WERI-Rb-1 (cell line): Measurements from ENCODE around the gene DSC3.

Experiments
- DNase-seq: peaks from one replicate; pipeline ENCODE4 v3.0.0-alpha.2; 2020
- H3K27ac ChIP-seq: fragments of 250-450 bp; sonication (Bioruptor Pico); 2 replicates; pipeline ENCODE4 v1.5.1; 2020; ENCODE audit warnings: mild to moderate bottlenecking, moderate library complexity
- H3K27me3 ChIP-seq: fragments of 250-450 bp; sonication (Bioruptor Pico); 2 replicates; pipeline ENCODE4 v1.5.1; 2021; ENCODE audit warnings: mild to moderate bottlenecking, low read depth, moderate library complexity; ENCODE audit not compliant: insufficient read depth, severe bottlenecking
- H3K36me3 ChIP-seq: fragments of 250-450 bp; sonication (Bioruptor Pico); 2 replicates; pipeline ENCODE4 v1.5.1; 2020; ENCODE audit warnings: mild to moderate bottlenecking, moderate library complexity
- H3K4me3 ChIP-seq: 2 replicates; pipeline ENCODE4 v1.5.1; 2011; ENCODE audit warnings: low read depth, mild to moderate bottlenecking, control low read depth, low read length
- H3K9me3 ChIP-seq: fragments of 250-450 bp; sonication (Bioruptor Pico); 2 replicates; pipeline ENCODE4 v1.5.1; 2021; ENCODE audit warnings: mild to moderate bottlenecking, moderate library complexity; ENCODE audit not compliant: severe bottlenecking
- CTCF ChIP-seq: IDR thresholded peaks from 2 replicates; pipeline ENCODE4 v1.5.1; 2011; ENCODE audit warnings: low read depth, mild to moderate bottlenecking, control low read depth, inconsistent platforms, low read length

The DSC3 gene

DNA sequence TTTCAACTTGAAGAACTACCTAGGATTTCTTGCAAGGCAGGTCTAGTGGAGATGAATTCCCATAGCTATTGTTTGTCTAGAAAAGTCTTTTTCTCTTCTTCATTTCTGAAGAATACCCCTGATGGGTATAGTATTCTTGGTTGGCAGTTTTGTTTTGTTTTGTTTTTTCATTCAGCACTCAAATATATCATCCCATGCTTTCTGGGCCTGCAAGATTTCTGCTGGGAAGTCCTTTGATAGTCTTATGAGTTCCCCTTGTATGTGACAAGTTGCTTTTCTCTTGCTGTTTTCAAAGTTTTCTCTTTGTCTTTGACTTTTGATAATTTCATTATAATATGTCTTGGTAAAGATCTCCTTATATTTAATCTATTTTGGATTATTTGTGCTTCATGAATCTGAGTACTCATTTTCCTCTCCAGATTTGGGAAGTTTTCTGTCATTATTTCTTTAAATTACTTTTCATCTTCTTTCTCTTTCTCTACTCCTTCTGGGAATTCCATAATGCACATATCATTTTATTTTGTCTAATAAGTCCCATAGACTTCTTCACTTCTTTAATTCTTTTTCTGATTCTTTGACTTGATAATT, 101.5 kb downstream of the DSC3 start:
- DNase-seq: no peak
- peaks cover 8% of the 10 kb centered on the region for H3K9me3 ChIP-seq

More for the DNA sequence above, 101.5 kb downstream of the DSC3 start:
- Histone ChIP-seq H3K4me3 (no peak overlapping the region), H3K27ac (no peak overlapping the region), H3K36me3 (no peaks in the 10 kb centered on the region), H3K27me3 (no peaks in the 10 kb centered on the region)
- TF ChIP-seq CTCF: no peak
